Breast epithelium (tissue), 4 donors: ENCODE data around the gene CRISP3. TPM values are rescaled to one million over a fixed set of nuclear protein-coding genes. Genes with fewer than 3 reads are reported as not detected.

Experiments used
- DNase-seq, 2 donors: peaks; one replicate each; pipeline ENCODE4 v3.0.0-alpha.2; 2019; ENCODE audit warnings: low spot score in 2 of 2
- H3K27ac ChIP-seq, 2 donors: fragments of 200-600 bp; sonication (generic) in 1 of 2; one replicate each; pipeline ENCODE4 v1.5.1; 2016 to 2019; ENCODE audit warnings: mild to moderate bottlenecking in 1 of 2
- H3K27me3 ChIP-seq, 2 donors: fragments of 200-600 bp; sonication (generic) in 1 of 2; one replicate each; pipeline versions ENCODE4 v1.5.1 to v1.6.0; 2017 to 2019; ENCODE audit warnings: control low read depth in 1 of 2, mild to moderate bottlenecking in 1 of 2
- H3K36me3 ChIP-seq: fragments of 200-600 bp; one replicate; pipeline ENCODE4 v1.5.1; 2019
- H3K4me1 ChIP-seq, 2 donors: fragments of 200-600 bp; sonication (generic); one replicate each; pipeline ENCODE4 v1.5.1; 2016 to 2019; ENCODE audit warnings: control low read depth in 1 of 2
- H3K4me3 ChIP-seq, 3 donors: fragments of 200-600 bp; sonication (generic); 1 replicate in 2 of 3; 2 replicates in 1 of 3; pipeline ENCODE4 v1.5.1; 2016 to 2019; ENCODE audit warnings: mild to moderate bottlenecking in 3 of 3, moderate library complexity in 2 of 3
- H3K9me3 ChIP-seq, 2 donors: fragments of 200-600 bp; sonication (generic) in 1 of 2; one replicate each; pipeline ENCODE4 v1.5.1; 2016 to 2019; ENCODE audit warnings: control low read depth in 1 of 2
- POLR2A ChIP-seq: fragments of 450-650 bp; IDR thresholded peaks from one replicate; pipeline ENCODE4 v1.6.1; 2016; ENCODE audit warnings: antibody characterized with exemption, mild to moderate bottlenecking, moderate library complexity
- POLR2AphosphoS5 ChIP-seq, 3 donors: sonication (generic); formaldehyde crosslinking; IDR thresholded peaks; one replicate each; pipeline ENCODE4 v1.6.1; 2017; ENCODE audit warnings: antibody characterized with exemption in 3 of 3
- intact Hi-C: fragments of 100-400 bp; cut with DNase I; formaldehyde crosslinking; loops from one replicate; pipeline ENCODE4 v1.15.1; 2023; ENCODE audit warnings: low total_unique reads
- total RNA-seq, 3 donors: library from RNA; depleted of rRNA; stranded (reverse); fragments of >200 nt; gene quantifications; one replicate each; pipeline ENCODE4 v1.1.0, GENCODE V29; 2016
- TF ChIP-seq, protein P1 (sequence below), 3 donors: fragments of 450-650 bp; IDR thresholded peaks; one replicate each; pipeline ENCODE4 v1.5.1; 2016 to 2017; ENCODE audit warnings: antibody characterized with exemption in 3 of 3, mild to moderate bottlenecking in 3 of 3, moderate library complexity in 3 of 3

The CRISP3 gene
- total RNA-seq, 3 donors from 2014 or later: 0.73 to 9.2 TPM; not detected in 1

- intact Hi-C loops: no loop called here
- Histone ChIP-seq H3K27ac (no peak overlapping the region), H3K36me3 (no peaks in the 10 kb centered on the region), H3K4me1 (no peaks in the 10 kb centered on the region), H3K4me3 (no peak overlapping the region), H3K27me3 (no peaks in the 10 kb centered on the region), H3K9me3 (no peaks in the 10 kb centered on the region)
- DNase-seq: no peak
- TF ChIP-seq, protein P1, sequence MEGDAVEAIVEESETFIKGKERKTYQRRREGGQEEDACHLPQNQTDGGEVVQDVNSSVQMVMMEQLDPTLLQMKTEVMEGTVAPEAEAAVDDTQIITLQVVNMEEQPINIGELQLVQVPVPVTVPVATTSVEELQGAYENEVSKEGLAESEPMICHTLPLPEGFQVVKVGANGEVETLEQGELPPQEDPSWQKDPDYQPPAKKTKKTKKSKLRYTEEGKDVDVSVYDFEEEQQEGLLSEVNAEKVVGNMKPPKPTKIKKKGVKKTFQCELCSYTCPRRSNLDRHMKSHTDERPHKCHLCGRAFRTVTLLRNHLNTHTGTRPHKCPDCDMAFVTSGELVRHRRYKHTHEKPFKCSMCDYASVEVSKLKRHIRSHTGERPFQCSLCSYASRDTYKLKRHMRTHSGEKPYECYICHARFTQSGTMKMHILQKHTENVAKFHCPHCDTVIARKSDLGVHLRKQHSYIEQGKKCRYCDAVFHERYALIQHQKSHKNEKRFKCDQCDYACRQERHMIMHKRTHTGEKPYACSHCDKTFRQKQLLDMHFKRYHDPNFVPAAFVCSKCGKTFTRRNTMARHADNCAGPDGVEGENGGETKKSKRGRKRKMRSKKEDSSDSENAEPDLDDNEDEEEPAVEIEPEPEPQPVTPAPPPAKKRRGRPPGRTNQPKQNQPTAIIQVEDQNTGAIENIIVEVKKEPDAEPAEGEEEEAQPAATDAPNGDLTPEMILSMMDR (IDR thresholded peaks at IDR 0.05): no peak
- TF ChIP-seq POLR2A (no peak), POLR2AphosphoS5 (IDR thresholded peaks at IDR 0.05) (no peak)
Observed at GRCh38 chr6:49721297-49721696, 22.9 kb downstream of the CRISP3 start.

- intact Hi-C loops: no loop called here
- H3K27me3 ChIP-seq: no peaks in the 10 kb centered on the region
- no peaks in the 10 kb centered on the region for H3K9me3 ChIP-seq
- no peaks in the 10 kb centered on the region for H3K4me1 ChIP-seq
- H3K36me3 ChIP-seq: no peaks in the 10 kb centered on the region
- no peak overlapping the region for H3K27ac ChIP-seq
- no peak for DNase-seq
- H3K4me3 ChIP-seq: no peak overlapping the region
- TF ChIP-seq POLR2A: no peak
- no peak for TF ChIP-seq POLR2AphosphoS5 (IDR thresholded peaks at IDR 0.05)
Observed at GRCh38 chr6:49720372-49720771, 23.8 kb downstream of the CRISP3 start.

GRCh38 chr6:49713346-49713745 is 30.8 kb downstream of the CRISP3 start, which contains the start of gene CRISP2:
Gene CRISP2, minus strand, starts transcription at chr6:49713543. Its CDS starts 4,347 bp downstream, at chr6:49709196.
- Histone ChIP-seq H3K27ac (no peak within 1 kb of the TSS), H3K36me3 (no peaks in the 10 kb centered on the region), H3K9me3 (no peaks in the 10 kb centered on the region), H3K4me1 (no peaks in the 10 kb centered on the region), H3K4me3 (peak within 1 kb of the TSS in 2 of 3 donors; percentile 20 to 46), H3K27me3 (no peaks in the 10 kb centered on the region)
- intact Hi-C loops: no loop called here
- TF ChIP-seq POLR2A: no peak
- TF ChIP-seq POLR2AphosphoS5 (IDR thresholded peaks at IDR 0.05): no peak
- TF ChIP-seq, protein P1 (IDR thresholded peaks at IDR 0.05): no peak
- DNase-seq: no peak

GRCh38 chr6:49698478-49698877 is 45.7 kb downstream of the CRISP3 start:
- no peaks in the 10 kb centered on the region for H3K27me3 ChIP-seq
- DNase-seq: no peak
- H3K9me3 ChIP-seq: peaks cover 8 to 16% of the 10 kb centered on the region in 2 donors
- no peaks in the 10 kb centered on the region for H3K4me1 ChIP-seq
- H3K4me3 ChIP-seq: no peak overlapping the region
- no peak overlapping the region for H3K27ac ChIP-seq
- no peaks in the 10 kb centered on the region for H3K36me3 ChIP-seq
- no peak for TF ChIP-seq POLR2AphosphoS5 (IDR thresholded peaks at IDR 0.05)
- no peak for TF ChIP-seq POLR2A
- TF ChIP-seq, protein P1 (IDR thresholded peaks at IDR 0.05): no peak
- intact Hi-C loops: no loop called here

DNA sequence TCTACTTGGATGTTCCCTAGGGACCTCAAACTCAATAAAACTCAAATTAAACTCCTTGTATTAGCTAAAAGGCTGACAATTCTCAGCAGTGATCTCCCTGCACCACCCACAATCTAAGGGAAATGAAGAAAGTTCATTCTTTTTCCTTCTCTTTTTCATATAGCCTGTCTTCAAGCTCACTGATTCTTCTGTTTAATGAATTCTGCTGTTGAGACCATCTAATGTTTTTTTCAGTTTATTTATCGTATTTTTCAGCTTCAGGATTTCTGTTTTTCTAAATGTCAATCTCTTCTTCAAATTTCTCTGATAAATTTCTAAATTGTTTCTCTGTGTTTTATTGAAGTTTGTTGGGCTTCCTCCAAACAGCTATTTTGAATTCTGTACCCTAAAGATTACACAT is 50.7 kb downstream of the CRISP3 start:
- peaks cover 11 to 16% of the 10 kb centered on the region in 2 donors for H3K9me3 ChIP-seq
- DNase-seq: no peak
- H3K36me3 ChIP-seq: no peaks in the 10 kb centered on the region
- no peaks in the 10 kb centered on the region for H3K4me1 ChIP-seq
- H3K27ac ChIP-seq: no peak overlapping the region
- no peak overlapping the region for H3K4me3 ChIP-seq
- no peaks in the 10 kb centered on the region for H3K27me3 ChIP-seq
- intact Hi-C loops: no loop called here
- no peak for TF ChIP-seq POLR2A
- TF ChIP-seq, protein P1 (IDR thresholded peaks at IDR 0.05): no peak
- TF ChIP-seq POLR2AphosphoS5 (IDR thresholded peaks at IDR 0.05): no peak

DNA sequence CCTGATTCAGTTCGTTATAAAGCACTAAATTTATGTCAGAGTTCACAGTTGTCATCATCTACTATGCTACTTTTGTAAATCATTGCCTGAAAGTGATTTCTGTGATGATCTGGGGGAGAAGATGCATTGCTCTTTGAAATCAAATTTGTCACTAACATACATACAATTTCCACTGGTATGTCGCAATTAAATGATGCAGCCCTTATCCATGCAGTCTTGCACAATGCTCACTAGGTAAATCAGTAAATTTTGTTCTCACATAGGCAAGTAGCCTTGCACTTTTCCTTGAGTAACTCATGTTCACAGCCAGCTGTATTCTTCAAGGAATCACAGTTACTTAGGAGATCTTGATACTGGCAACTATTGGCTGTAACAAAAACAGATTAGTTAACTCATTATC is 51.7 kb downstream of the CRISP3 start:
- TF ChIP-seq POLR2A: no peak
- H3K27ac ChIP-seq: no peak overlapping the region
- DNase-seq: no peak
- intact Hi-C loops: no loop called here
- H3K36me3 ChIP-seq: no peaks in the 10 kb centered on the region
- H3K4me3 ChIP-seq: no peak overlapping the region
- peaks cover 11 to 16% of the 10 kb centered on the region in 2 donors for H3K9me3 ChIP-seq
- no peaks in the 10 kb centered on the region for H3K4me1 ChIP-seq
- no peaks in the 10 kb centered on the region for H3K27me3 ChIP-seq

Other genes starting within 250 kb of the CRISP3 start
- not detected for gene GLYATL3, start 244.5 kb downstream of the CRISP3 start, total RNA-seq
- gene C6orf141, start 193.7 kb downstream of the CRISP3 start, total RNA-seq: 10 to 100 TPM in 1 of 3 donors, 1 to 10 TPM in 2; 6.1 to 25.9 (median 9.4) TPM
- gene RHAG, start 107.5 kb downstream of the CRISP3 start, total RNA-seq: not detected
- under 1 TPM in 1 of 3 donors, not detected in 2; 0.33 TPM for gene CRISP2, start 30.8 kb downstream of the CRISP3 start, total RNA-seq
- not detected for gene PGK2, start 42.9 kb upstream of the CRISP3 start, total RNA-seq
- gene CRISP1, start 122.1 kb upstream of the CRISP3 start, total RNA-seq: not detected
- not detected for gene DEFB114, start 219.8 kb upstream of the CRISP3 start, total RNA-seq
- gene DEFB113, start 225.2 kb upstream of the CRISP3 start, total RNA-seq: not detected